ENCODE results near the gene HSPA12A. TPM values are rescaled to one million over a fixed set of nuclear protein-coding genes. Genes with fewer than 3 reads are reported as not detected.

The HSPA12A gene
- total RNA-seq: 10 to 100 TPM; 10.1 to 11.5 TPM

GRCh38 chr10:116742367-116743265 is at the start of gene HSPA12A:
TSS of gene HSPA12A (minus strand) at chr10:116742566. CDS start at chr10:116742469, 97 bp downstream.
- TF ChIP-seq CTCF (IDR thresholded peaks at IDR 0.05): no peak
- Histone ChIP-seq H3K27me3 (no peaks in the 10 kb centered on the region), H3K4me1 (peaks cover 0 to 13% of the 10 kb centered on the region in 2 donors)

GRCh38 chr10:116791241-116791640 is 48.9 kb upstream of the HSPA12A start:
- Histone ChIP-seq H3K27ac (no peak overlapping the region), H3K4me3 (no peak overlapping the region), H3K4me1 (peaks cover 0 to 5% of the 10 kb centered on the region in 2 donors), H3K9me3 (no peaks in the 10 kb centered on the region), H3K27me3 (no peaks in the 10 kb centered on the region), H3K36me3 (no peaks in the 10 kb centered on the region)
- TF ChIP-seq CTCF (IDR thresholded peaks at IDR 0.05): no peak
- no peak for DNase-seq (ENCODE audit: low spot score)

More at GRCh38 chr10:116742367-116743265, at the start of gene HSPA12A:
- DNase-seq (ENCODE audit: low spot score): peak; percentile 87
- peak within 1 kb of the TSS; percentile 85 to 91 for H3K4me3 ChIP-seq
- H3K36me3 ChIP-seq: no peaks in the 10 kb centered on the region
- H3K27ac ChIP-seq: peak within 1 kb of the TSS; percentile 92
- no peaks in the 10 kb centered on the region for H3K9me3 ChIP-seq

- no peaks in the 10 kb centered on the region for H3K9me3 ChIP-seq
- TF ChIP-seq CTCF (IDR thresholded peaks at IDR 0.05): peak; percentile 99
- DNase-seq (ENCODE audit: low spot score): peak; percentile 87
- H3K27ac ChIP-seq: no peak overlapping the region
- no peaks in the 10 kb centered on the region for H3K27me3 ChIP-seq
- H3K4me1 ChIP-seq: peaks cover 0 to 5% of the 10 kb centered on the region in 2 donors
- H3K36me3 ChIP-seq: no peaks in the 10 kb centered on the region
- H3K4me3 ChIP-seq: peak overlapping the region in 1 of 2 donors; percentile 26
These were observed 45.7 kb upstream of the HSPA12A start for GRCh38 chr10:116787893-116788665.

GRCh38 chr10:116787053-116787659 is 44.8 kb upstream of the HSPA12A start:
- Histone ChIP-seq H3K27ac (no peak overlapping the region), H3K9me3 (no peaks in the 10 kb centered on the region), H3K4me1 (peaks cover 0 to 5% of the 10 kb centered on the region in 2 donors), H3K27me3 (no peaks in the 10 kb centered on the region), H3K36me3 (no peaks in the 10 kb centered on the region), H3K4me3 (no peak overlapping the region)
- no peak for TF ChIP-seq CTCF (IDR thresholded peaks at IDR 0.05)
- DNase-seq (ENCODE audit: low spot score): no peak

- H3K9me3 ChIP-seq: no peaks in the 10 kb centered on the region
- H3K27ac ChIP-seq: no peak overlapping the region
- H3K36me3 ChIP-seq: no peaks in the 10 kb centered on the region
- TF ChIP-seq CTCF (IDR thresholded peaks at IDR 0.05): no peak
- H3K4me3 ChIP-seq: no peak overlapping the region
- DNase-seq (ENCODE audit: low spot score): no peak
- H3K27me3 ChIP-seq: no peaks in the 10 kb centered on the region
- H3K4me1 ChIP-seq: peaks cover 0 to 5% of the 10 kb centered on the region in 2 donors
These were observed 43.5 kb upstream of the HSPA12A start for GRCh38 chr10:116785867-116786266.
